Stomach (tissue), 4 donors: ENCODE results near the gene SPAG16.

Experiments
- CTCF ChIP-seq, 7 experiments: fragments of 450-650 bp in 4 of 7; fragments of 200-600 bp in 3 of 7; sonication (generic) in 3 of 7; IDR thresholded peaks; one replicate each; pipeline ENCODE4 v1.5.1; 2016 to 2019; ENCODE audit warnings: antibody characterized with exemption in 7 of 7, control low read depth in 2 of 7, mild to moderate bottlenecking in 1 of 7
- POLR2A ChIP-seq, 4 donors: fragments of 450-650 bp; IDR thresholded peaks; one replicate each; pipeline ENCODE4 v1.6.1; 2016; ENCODE audit warnings: antibody characterized with exemption in 4 of 4, control low read depth in 2 of 4, mild to moderate bottlenecking in 1 of 4, moderate library complexity in 1 of 4
- POLR2AphosphoS5 ChIP-seq, 3 donors: sonication (generic); formaldehyde crosslinking; IDR thresholded peaks; one replicate each; pipeline ENCODE4 v1.6.1; 2016; ENCODE audit warnings: antibody characterized with exemption in 3 of 3

- TF ChIP-seq POLR2AphosphoS5 (IDR thresholded peaks at IDR 0.05), result no peak
- no peak for TF ChIP-seq CTCF (IDR thresholded peaks at IDR 0.05)
- TF ChIP-seq POLR2A (IDR thresholded peaks at IDR 0.05), result no peak
These were observed 398.0 kb downstream of the SPAG16 start for GRCh38 chr2:213682276-213682675.
